Tibial nerve (tissue), 4 donors: ENCODE data around the gene LTB4R2.

Experiments
- EP300 ChIP-seq, 2 donors: sonication (generic); formaldehyde crosslinking; IDR thresholded peaks; one replicate each; pipeline ENCODE4 v1.6.1; 2017; ENCODE audit warnings: antibody characterized with exemption in 2 of 2, mild to moderate bottlenecking in 1 of 2
- TF ChIP-seq, protein P1 (sequence below), 5 experiments: fragments of 200-600 bp in 3 of 5; fragments of 450-650 bp in 2 of 5; sonication (generic) in 3 of 5; IDR thresholded peaks; one replicate each; pipeline ENCODE4 v1.5.1; 2016 to 2019; ENCODE audit warnings: antibody characterized with exemption in 5 of 5, mild to moderate bottlenecking in 3 of 5, moderate library complexity in 2 of 5

DNA sequence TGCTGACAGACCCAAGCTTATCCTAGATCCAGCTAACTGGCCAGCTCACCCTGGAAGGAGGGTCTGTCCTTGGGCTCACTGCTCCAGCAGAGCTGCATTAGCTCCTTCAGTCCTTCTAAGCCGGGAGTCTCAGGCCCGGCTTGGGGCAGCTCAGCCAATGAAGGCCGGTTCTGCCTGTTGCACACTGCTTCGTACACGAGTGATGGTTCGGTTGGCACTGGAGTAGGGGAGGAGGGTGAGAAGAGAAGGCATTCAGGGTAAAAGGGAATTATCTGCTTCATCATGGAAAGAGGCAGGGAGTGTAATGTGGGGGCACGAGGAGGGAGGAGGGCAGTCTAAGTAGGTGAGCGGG is 27.9 kb downstream of the LTB4R2 start:
- TF ChIP-seq, protein P1, sequence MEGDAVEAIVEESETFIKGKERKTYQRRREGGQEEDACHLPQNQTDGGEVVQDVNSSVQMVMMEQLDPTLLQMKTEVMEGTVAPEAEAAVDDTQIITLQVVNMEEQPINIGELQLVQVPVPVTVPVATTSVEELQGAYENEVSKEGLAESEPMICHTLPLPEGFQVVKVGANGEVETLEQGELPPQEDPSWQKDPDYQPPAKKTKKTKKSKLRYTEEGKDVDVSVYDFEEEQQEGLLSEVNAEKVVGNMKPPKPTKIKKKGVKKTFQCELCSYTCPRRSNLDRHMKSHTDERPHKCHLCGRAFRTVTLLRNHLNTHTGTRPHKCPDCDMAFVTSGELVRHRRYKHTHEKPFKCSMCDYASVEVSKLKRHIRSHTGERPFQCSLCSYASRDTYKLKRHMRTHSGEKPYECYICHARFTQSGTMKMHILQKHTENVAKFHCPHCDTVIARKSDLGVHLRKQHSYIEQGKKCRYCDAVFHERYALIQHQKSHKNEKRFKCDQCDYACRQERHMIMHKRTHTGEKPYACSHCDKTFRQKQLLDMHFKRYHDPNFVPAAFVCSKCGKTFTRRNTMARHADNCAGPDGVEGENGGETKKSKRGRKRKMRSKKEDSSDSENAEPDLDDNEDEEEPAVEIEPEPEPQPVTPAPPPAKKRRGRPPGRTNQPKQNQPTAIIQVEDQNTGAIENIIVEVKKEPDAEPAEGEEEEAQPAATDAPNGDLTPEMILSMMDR (IDR thresholded peaks at IDR 0.05), result no peak
- no peak for TF ChIP-seq EP300 (IDR thresholded peaks at IDR 0.05)
